ENCODE measurements around the gene CRYZ. TPM values are rescaled to one million over a fixed set of nuclear protein-coding genes. Genes with fewer than 3 reads are reported as not detected.
A peak's percentile ranks its signal among the peaks of the same experiment; 100 is the strongest.
"Not testable (repeated sequence)": the region's sequence is repeated elsewhere in the genome, so short reads cannot be mapped to it uniquely, and the experiment has no call there.

Gene CRYZ
- total and polyA plus RNA-seq, 2 experiments from 2014 or later: 23.5 to 26.9 TPM

GRCh38 chr1:74733604-74734484, 994 bp upstream of the CRYZ start:
- peak overlapping the region; percentile 100 for H3K4me3 ChIP-seq
- peak overlapping the region; percentile 96 for H3K4me2 ChIP-seq (ENCODE audit: unreplicated experiment)
- H3K27ac ChIP-seq: peak overlapping the region; percentile 93
- in situ Hi-C loops (cut with MboI): no loop called here
- peaks cover 30% of the 10 kb centered on the region for H3K79me2 ChIP-seq (ENCODE audit: insufficient read depth)
- no peaks in the 10 kb centered on the region for H3K9me2 ChIP-seq (ENCODE audit: insufficient read depth)
- peaks cover 32% of the 10 kb centered on the region; the same call in 1 of the 2 replicates for H3K4me1 ChIP-seq (ENCODE audit: insufficient read depth)
- H2AFZ ChIP-seq: peak overlapping the region; percentile 98
- no peaks in the 10 kb centered on the region for H3K27me3 ChIP-seq (replicated peaks; ENCODE audit: insufficient read depth)
- peak; percentile 87 for DNase-seq
- no peak for TF ChIP-seq EZH2 (IDR thresholded peaks at IDR 0.05; ENCODE audit: insufficient read depth, poor library complexity, severe bottlenecking)
- no peak for TF ChIP-seq EZH2phosphoT487 (IDR thresholded peaks at IDR 0.05; ENCODE audit: insufficient read depth, low read depth)
- H4K20me1 ChIP-seq (ENCODE audit: insufficient read depth): 0 out of 2 replicates have a peak, but pooled peaks cover 2% of the 10 kb centered on the region
- H3K9ac ChIP-seq: peak overlapping the region; percentile 98
- H3F3A ChIP-seq (ENCODE audit: insufficient read depth): peaks cover 20% of the 10 kb centered on the region
- no peaks in the 10 kb centered on the region for H3K9me3 ChIP-seq (ENCODE audit: low read depth)
- WGBS, 2 experiments (ENCODE audit: low coverage in 1 of 2, low lambda C conversion rate in 2 of 2, missing lambda C conversion rate in 2 of 2): 18 to 19% methylated on average over 11 of the region's 11 CpGs
- peaks cover 17% of the 10 kb centered on the region; the same call in 1 of the 2 replicates for H3K36me3 ChIP-seq (ENCODE audit: low read depth)

GRCh38 chr1:74732071-74732946, 541 bp downstream of the CRYZ start:
- in situ Hi-C loops (cut with MboI); H3K9me3 ChIP-seq (ENCODE audit: low read depth); H3K36me3 ChIP-seq (ENCODE audit: low read depth); H3K9me2 ChIP-seq (ENCODE audit: insufficient read depth); DNase-seq; H4K20me1 ChIP-seq (ENCODE audit: insufficient read depth); H3K27me3 ChIP-seq (replicated peaks; ENCODE audit: insufficient read depth): not testable (repeated sequence)
- Histone ChIP-seq H3K27ac (peak overlapping the region; percentile 93), H2AFZ (peak overlapping the region; percentile 98), H3K4me3 (peak overlapping the region; percentile 100), H3K9ac (peak overlapping the region; percentile 98), H3F3A (ENCODE audit: insufficient read depth) (peaks cover 20% of the 10 kb centered on the region), H3K4me1 (ENCODE audit: insufficient read depth) (peaks cover 32% of the 10 kb centered on the region; the same call in 1 of the 2 replicates), H3K4me2 (ENCODE audit: unreplicated experiment) (peak overlapping the region; percentile 96), H3K79me2 (ENCODE audit: insufficient read depth) (peaks cover 30% of the 10 kb centered on the region)
- 14 to 18% methylated on average over 11 to 14 of the region's 17 CpGs for WGBS, 2 experiments (ENCODE audit: low coverage in 1 of 2, low lambda C conversion rate in 2 of 2, missing lambda C conversion rate in 2 of 2)

GRCh38 chr1:74731399-74732052, 1.3 kb downstream of the CRYZ start:
- TF ChIP-seq EZH2phosphoT487 (IDR thresholded peaks at IDR 0.05; ENCODE audit: insufficient read depth, low read depth): no peak
- TF ChIP-seq EZH2 (IDR thresholded peaks at IDR 0.05; ENCODE audit: insufficient read depth, poor library complexity, severe bottlenecking): no peak
- Histone ChIP-seq H3K9ac (peak overlapping the region; percentile 11; the same call in 1 of the 2 replicates), H3K27me3 (replicated peaks; ENCODE audit: insufficient read depth) (no peaks in the 10 kb centered on the region), H3K4me2 (ENCODE audit: unreplicated experiment) (peak overlapping the region; percentile 43), H3K79me2 (ENCODE audit: insufficient read depth) (peaks cover 26% of the 10 kb centered on the region), H4K20me1 (ENCODE audit: insufficient read depth) (0 out of 2 replicates have a peak, but pooled peaks cover 2% of the 10 kb centered on the region), H3K36me3 (ENCODE audit: low read depth) (peaks cover under 1% of the 10 kb centered on the region; the same call in 1 of the 2 replicates), H3K9me3 (ENCODE audit: low read depth) (no peaks in the 10 kb centered on the region), H3K27ac (0 out of 2 replicates have a peak overlapping the region, but pooled peaks have one; percentile 2), H3K4me3 (peak overlapping the region; percentile 100), H3K9me2 (ENCODE audit: insufficient read depth) (no peaks in the 10 kb centered on the region), H3K4me1 (ENCODE audit: insufficient read depth) (peaks cover 32% of the 10 kb centered on the region; the same call in 1 of the 2 replicates), H3F3A (ENCODE audit: insufficient read depth) (peaks cover 20% of the 10 kb centered on the region), H2AFZ (peak overlapping the region; percentile 98)
- 58 to 59% methylated on average over 11 of the region's 11 CpGs for WGBS, 2 experiments (ENCODE audit: low coverage in 1 of 2, low lambda C conversion rate in 2 of 2, missing lambda C conversion rate in 2 of 2)
- DNase-seq: peak; percentile 55
- in situ Hi-C loops (cut with MboI): no loop called here
